H1 (cell line): ENCODE measurements around the gene NDUFB8. TPM values are rescaled to one million over a fixed set of nuclear protein-coding genes. Genes with fewer than 3 reads are reported as not detected.
A peak's percentile ranks its signal among the peaks of the same experiment; 100 is the strongest.

Source experiments
- CTCF ChIA-PET: fragments of 300-600 bp; sonication (Branson Sonifier 250); formaldehyde crosslinking; loops from one replicate; lab custom pipeline; 2021; ENCODE audit not compliant: partially characterized antibody; lab: Charles Lee
- POLR2A ChIA-PET: fragments of 300-600 bp; sonication (Branson Sonifier 250); formaldehyde crosslinking; loops from one replicate; lab custom pipeline; 2021; ENCODE audit warnings: inconsistent platforms; ENCODE audit not compliant: partially characterized antibody; lab: Charles Lee
- DNase-seq, 2 experiments: peaks; one replicate each; pipeline versions ENCODE4 v3.0.0 to v3.0.0-alpha.2; 2010 to 2022; ENCODE audit warnings: low spot score in 2 of 2, low read depth in 1 of 2, mixed read lengths in 1 of 2
- FAIRE-seq: peaks from 2 replicates; lab custom pipeline; 2011; peaks lifted over from hg19 to GRCh38; lab: Jason Lieb, UNC
- H2AFZ ChIP-seq: 2 replicates; pipeline ENCODE4 v1.8.1; 2012; ENCODE audit warnings: low read length, inconsistent platforms
- H2AK5ac ChIP-seq: 2 replicates; pipeline ENCODE4 v1.6.1; 2013; ENCODE audit warnings: low read depth, low read length
- H2BK120ac ChIP-seq: replicated peaks from 2 replicates; pipeline ENCODE3; 2013; ENCODE audit warnings: low read depth, low read length, inconsistent platforms
- H2BK12ac ChIP-seq: 2 replicates; pipeline ENCODE4 v1.6.1; 2013; ENCODE audit warnings: low read depth, low read length
- H2BK15ac ChIP-seq: 2 replicates; pipeline ENCODE4 v1.6.1; 2013; ENCODE audit warnings: low read length
- H2BK20ac ChIP-seq: 2 replicates; pipeline ENCODE4 v1.6.1; 2013; ENCODE audit warnings: low read length
- H2BK5ac ChIP-seq: 2 replicates; pipeline ENCODE4 v1.6.1; 2013; ENCODE audit warnings: low read depth, low read length
- H3K14ac ChIP-seq: 2 replicates; pipeline ENCODE4 v1.6.1; 2013; ENCODE audit warnings: inconsistent platforms; ENCODE audit not compliant: insufficient read length
- H3K18ac ChIP-seq: 2 replicates; pipeline ENCODE4 v1.6.1; 2013; ENCODE audit warnings: low read length; ENCODE audit errors: extremely low read depth
- H3K23ac ChIP-seq: 2 replicates; pipeline ENCODE4 v1.6.1; 2013; ENCODE audit warnings: inconsistent platforms; ENCODE audit not compliant: insufficient read length
- H3K23me2 ChIP-seq: 2 replicates; pipeline ENCODE4 v1.6.1; 2013; ENCODE audit warnings: low read depth, low read length
- H3K27ac ChIP-seq: 2 replicates; pipeline ENCODE4 v1.6.1; 2011; ENCODE audit warnings: low read depth, low read length, inconsistent platforms
- H3K27me3 ChIP-seq, 4 experiments: replicated peaks in 1 of 4; 1 replicate in 1 of 4; 2 replicates in 3 of 4; pipeline versions ENCODE4 v1.6.1 to v1.8.1; 2011 to 2013; ENCODE audit warnings: low read length in 3 of 4, mild to moderate bottlenecking in 3 of 4, inconsistent platforms in 2 of 4, mixed read lengths in 2 of 4, moderate library complexity in 1 of 4; ENCODE audit not compliant: control insufficient read depth in 3 of 4, insufficient read depth in 3 of 4; ENCODE audit errors: extremely low read depth in 1 of 4
- H3K36me3 ChIP-seq, 4 experiments: 2 replicates each; pipeline versions ENCODE4 v1.6.1 to v1.8.1; 2011 to 2013; ENCODE audit warnings: mild to moderate bottlenecking in 4 of 4, low read length in 3 of 4, moderate library complexity in 2 of 4, control low read depth in 1 of 4, inconsistent platforms in 1 of 4; ENCODE audit not compliant: insufficient read depth in 4 of 4, control insufficient read depth in 2 of 4
- H3K4ac ChIP-seq: replicated peaks from 2 replicates; pipeline ENCODE3; 2013; ENCODE audit warnings: low read length, low read depth, mixed read lengths, inconsistent platforms; ENCODE audit not compliant: insufficient read length
- H3K4me1 ChIP-seq, 4 experiments: replicated peaks in 1 of 4; 1 replicate in 1 of 4; 2 replicates in 3 of 4; pipeline versions ENCODE4 v1.6.1 to v1.8.1; 2011 to 2013; ENCODE audit warnings: low read length in 3 of 4, inconsistent platforms in 2 of 4, mixed read lengths in 1 of 4; ENCODE audit not compliant: insufficient read depth in 4 of 4, control insufficient read depth in 3 of 4
- H3K4me2 ChIP-seq, 2 experiments: 2 replicates each; pipeline versions ENCODE4 v1.6.1 to v1.8.1; 2011 to 2013; ENCODE audit warnings: low read depth in 2 of 2, low read length in 2 of 2, control low read depth in 1 of 2, inconsistent platforms in 1 of 2, mild to moderate bottlenecking in 1 of 2; ENCODE audit not compliant: insufficient read depth in 1 of 2
- H3K4me3 ChIP-seq, 4 experiments: fragments of 200-600, 300-600 bp in 1 of 4; sonication (generic), shearing (Covaris generic), sonication (Bioruptor Twin) in 1 of 4; 2 replicates each; pipeline versions ENCODE4 v1.5.1 to v1.8.1; 2011 to 2016; ENCODE audit warnings: low read length in 4 of 4, low read depth in 3 of 4, control low read depth in 2 of 4, inconsistent platforms in 2 of 4, mild to moderate bottlenecking in 2 of 4, mixed read lengths in 1 of 4, moderate library complexity in 1 of 4; ENCODE audit not compliant: insufficient read depth in 2 of 4; ENCODE audit errors: extremely low read depth in 1 of 4
- H3K56ac ChIP-seq: replicated peaks from 2 replicates; pipeline ENCODE3; 2013; ENCODE audit warnings: low read depth, mild to moderate bottlenecking, mixed read lengths, low read length, inconsistent platforms; ENCODE audit not compliant: insufficient read length
- H3K79me1 ChIP-seq: 2 replicates; pipeline ENCODE4 v1.6.1; 2013; ENCODE audit warnings: low read depth, low read length, control low read depth
- H3K79me2 ChIP-seq, 2 experiments: 2 replicates each; pipeline versions ENCODE4 v1.6.1 to v1.8.1; 2012 to 2013; ENCODE audit warnings: low read length in 2 of 2, mild to moderate bottlenecking in 2 of 2, inconsistent platforms in 1 of 2; ENCODE audit not compliant: insufficient read depth in 2 of 2, control insufficient read depth in 1 of 2
- H3K9ac ChIP-seq, 4 experiments: replicated peaks in 1 of 4; 1 replicate in 1 of 4; 2 replicates in 3 of 4; pipeline versions ENCODE4 v1.6.1 to v1.8.1; 2011 to 2013; ENCODE audit warnings: low read depth in 3 of 4, low read length in 3 of 4, control low read depth in 2 of 4, mild to moderate bottlenecking in 2 of 4, moderate library complexity in 2 of 4, inconsistent platforms in 1 of 4; ENCODE audit errors: extremely low read depth in 1 of 4
- H3K9me3 ChIP-seq, 2 experiments: 2 replicates each; pipeline versions ENCODE4 v1.6.1 to v1.8.1; 2012 to 2013; ENCODE audit warnings: mild to moderate bottlenecking in 2 of 2, moderate library complexity in 2 of 2, control low read depth in 1 of 2, inconsistent platforms in 1 of 2, low read depth in 1 of 2, low read length in 1 of 2, mixed read lengths in 1 of 2; ENCODE audit not compliant: insufficient read depth in 2 of 2
- H4K20me1 ChIP-seq, 2 experiments: replicated peaks in 1 of 2; 2 replicates each; pipeline versions ENCODE3 to v1.8.1; 2011 to 2013; ENCODE audit warnings: inconsistent platforms in 2 of 2, low read length in 2 of 2, mild to moderate bottlenecking in 1 of 2; ENCODE audit not compliant: insufficient read depth in 2 of 2, control insufficient read depth in 1 of 2
- H4K5ac ChIP-seq: 2 replicates; pipeline ENCODE4 v1.6.1; 2013; ENCODE audit warnings: low read length, low read depth, mixed read lengths, inconsistent platforms; ENCODE audit not compliant: insufficient read length
- H4K8ac ChIP-seq: 2 replicates; pipeline ENCODE4 v1.8.0; 2013; ENCODE audit warnings: mild to moderate bottlenecking, moderate library complexity, low read length, inconsistent platforms; ENCODE audit not compliant: insufficient read depth; ENCODE audit errors: extremely low read depth
- H4K91ac ChIP-seq: replicated peaks from 2 replicates; pipeline ENCODE3; 2013; ENCODE audit warnings: low read length, mixed read lengths, inconsistent platforms; ENCODE audit not compliant: insufficient read length
- CEBPB ChIP-seq: IDR thresholded peaks from 2 replicates; pipeline ENCODE4 v1.6.1; 2012; ENCODE audit warnings: low read depth, low read length
- CREB1 ChIP-seq: IDR thresholded peaks from 2 replicates; pipeline ENCODE4 v1.6.1; 2012; ENCODE audit warnings: inconsistent platforms
- GTF2F1 ChIP-seq: IDR thresholded peaks from 2 replicates; pipeline ENCODE4 v1.6.1; 2012; ENCODE audit warnings: low read depth, low read length, improper control_type of control experiment, borderline replicate concordance
- HDAC2 ChIP-seq, 2 experiments: fragments of 300-600 bp in 1 of 2; sonication (generic) in 1 of 2; IDR thresholded peaks; 2 replicates each; pipeline ENCODE4 v1.6.1; 2011 to 2012; ENCODE audit warnings: low read depth in 2 of 2, low read length in 2 of 2, mild to moderate bottlenecking in 2 of 2, moderate library complexity in 2 of 2, borderline replicate concordance in 1 of 2, inconsistent platforms in 1 of 2
- JUN ChIP-seq: IDR thresholded peaks from 2 replicates; pipeline ENCODE4 v1.6.1; 2011; ENCODE audit warnings: low read depth, mild to moderate bottlenecking, improper control_type of control experiment, low read length
- KDM5A ChIP-seq: fragments of 200-600 bp; IDR thresholded peaks from 2 replicates; pipeline ENCODE4 v1.7.1; 2012; ENCODE audit warnings: mild to moderate bottlenecking, low read length, inconsistent platforms, mixed read lengths
- MAX ChIP-seq: IDR thresholded peaks from 2 replicates; pipeline ENCODE4 v1.6.1; 2012; ENCODE audit warnings: inconsistent platforms
- POLR2AphosphoS5 ChIP-seq: IDR thresholded peaks from 2 replicates; pipeline ENCODE4 v1.6.1; 2011; ENCODE audit warnings: low read depth, low read length
- RAD21 ChIP-seq, 2 experiments: IDR thresholded peaks in 1 of 2; conservative IDR thresholded peaks in 1 of 2; 2 replicates each; pipeline ENCODE4 v1.6.1; 2011; ENCODE audit warnings: low read depth in 2 of 2, low read length in 2 of 2, improper control_type of control experiment in 1 of 2, inconsistent platforms in 1 of 2, mild to moderate bottlenecking in 1 of 2, moderate library complexity in 1 of 2
- RNF2 ChIP-seq: fragments of 200-900, 300-1000 bp; sonication (generic); IDR thresholded peaks from 2 replicates; pipeline ENCODE4 v1.7.1; 2016; ENCODE audit warnings: borderline replicate concordance, low read depth, mild to moderate bottlenecking, antibody characterized with exemption, low read length; ENCODE audit not compliant: poor library complexity, severe bottlenecking; ENCODE audit errors: missing control alignments
- SRF ChIP-seq: IDR thresholded peaks from 2 replicates; pipeline ENCODE4 v1.6.1; 2011; ENCODE audit warnings: mild to moderate bottlenecking, low read depth, low read length, moderate library complexity
- TCF12 ChIP-seq: IDR thresholded peaks from 2 replicates; pipeline ENCODE4 v1.6.1; 2011; ENCODE audit warnings: low read depth, mild to moderate bottlenecking, low read length
- WGBS, 2 experiments: shearing (Covaris generic) in 1 of 2; methylation state at CpG; one replicate each; pipeline versions ENCODE4 v1.1.6 to v1.1.7; 2013 to 2015; ENCODE audit warnings: low lambda C conversion rate in 2 of 2, mixed read lengths in 2 of 2, inconsistent platforms in 1 of 2, low coverage in 1 of 2, missing lambda C conversion rate in 1 of 2; ENCODE audit not compliant: insufficient replicate concordance in 2 of 2, insufficient coverage in 1 of 2, insufficient read length in 1 of 2; ENCODE audit errors: extremely low coverage in 1 of 2, missing lambda C conversion rate in 1 of 2; 5-methylcytosine and 5-hydroxymethylcytosine counted together
- polyA plus RNA-seq, 7 experiments: library from polyadenylated mRNA; depleted of rRNA in 3 of 7; stranded (reverse) in 5 of 7; unstranded in 2 of 7; fragments of >200 nt in 5 of 7; fragments of 200-250 nt in 2 of 7; gene quantifications; 1 replicate in 5 of 7; 2 replicates in 1 of 7; 4 replicates in 1 of 7; pipeline versions ENCODE4 v1.2.1 to v1.2.3, GENCODE V29; 2011 to 2013; ENCODE audit warnings: missing spikeins in 2 of 7, mixed read lengths in 2 of 7
- total RNA-seq: library from RNA; stranded (reverse); fragmentation: NEBNext Ultra II Directional; extraction: Animal tissue kit (Norgen Biotek cat#: 25700); gene quantifications from 2 replicates; pipeline ENCODE4 v1.2.1, GENCODE V29; 2021

The NDUFB8 gene
- total and polyA plus RNA-seq, 2 of the 8 experiments (the other 6 are each of a cell fraction or from before 2014, with no cell fraction given): 175 to 455 TPM

GRCh38 chr10:100508691-100509150, 20.9 kb downstream of the NDUFB8 start:
- no peaks in the 10 kb centered on the region for H3K9me3 ChIP-seq
- no peak overlapping the region for H3K56ac ChIP-seq
- no peaks in the 10 kb centered on the region for H3K36me3 ChIP-seq
- H3K23me2 ChIP-seq: no peaks in the 10 kb centered on the region; the same call in 1 of the 2 replicates
- H3K79me1 ChIP-seq: no peaks in the 10 kb centered on the region
- no peak overlapping the region for H3K18ac ChIP-seq
- no peak overlapping the region for H3K4me3 ChIP-seq
- no peak overlapping the region for H4K5ac ChIP-seq
- FAIRE-seq: peak; percentile 99
- no peak overlapping the region for H2BK12ac ChIP-seq
- H3K4ac ChIP-seq: no peak overlapping the region
- H3K79me2 ChIP-seq: no peaks in the 10 kb centered on the region
- H2BK15ac ChIP-seq: peak overlapping the region; percentile 98; the same call in 1 of the 2 replicates
- H3K27ac ChIP-seq: no peak overlapping the region
- no peak overlapping the region for H3K14ac ChIP-seq
- DNase-seq: no peak
- POLR2A ChIA-PET: interaction anchor here (0.7 to 2.5 kb wide), 4 partner anchors 20 to 79 kb away, joined by 3 to 9 read pairs (median 4); no protein-coding TSS in a partner anchor
- H3K4me2 ChIP-seq: no peak overlapping the region
- 36% methylated on average over 3 of the region's 3 CpGs; no CpG with 5 or more reads in 1 of the 2 experiments for WGBS, 2 experiments
- no peak overlapping the region for H2AFZ ChIP-seq
- H4K8ac ChIP-seq: no peak overlapping the region
- H4K91ac ChIP-seq: no peak overlapping the region
- H2BK5ac ChIP-seq: no peak overlapping the region
- H3K4me1 ChIP-seq: no peaks in the 10 kb centered on the region; a peak in 1 of 7 replicates
- CTCF ChIA-PET: interaction anchor here (0.6 to 13.4 kb wide), 37 partner anchors 11 to 369 kb away, joined by 3 to 190 read pairs (median 5); partner anchors contain the start of genes SCD and SEC31B
- no peak overlapping the region for H2BK20ac ChIP-seq
- H2BK120ac ChIP-seq: no peak overlapping the region
- H3K27me3 ChIP-seq: peaks cover 0 to 11% (median 4%) of the 10 kb centered on the region in 4 experiments; a peak in 3 of 7 replicates
- peaks cover 0 to 5% of the 10 kb centered on the region in 2 experiments for H4K20me1 ChIP-seq
- no peak overlapping the region for H3K23ac ChIP-seq
- H3K9ac ChIP-seq: no peak overlapping the region
- H2AK5ac ChIP-seq: no peak overlapping the region
- TF ChIP-seq RNF2: no peak
- no peak for TF ChIP-seq JUN
- no peak for TF ChIP-seq SRF
- no peak for TF ChIP-seq MAX
- TF ChIP-seq KDM5A: no peak
- no peak for TF ChIP-seq GTF2F1
- no peak for TF ChIP-seq HDAC2 (IDR thresholded peaks at IDR 0.05; ENCODE audit: borderline replicate concordance in 1 of 2, low read depth in 2 of 2, low read length in 2 of 2)
- TF ChIP-seq POLR2AphosphoS5: no peak
- TF ChIP-seq CREB1: no peak
- TF ChIP-seq TCF12: no peak
- no peak for TF ChIP-seq CEBPB
- TF ChIP-seq RAD21 (IDR thresholded peaks at IDR 0.05 in 1 of 2, conservative IDR thresholded peaks at IDR 0.05 in 1 of 2; ENCODE audit: low read depth in 2 of 2, low read length in 2 of 2): peak; percentile 95 to 98
